Endothelial cell of umbilical vein (primary cell): Measurements from ENCODE around the gene AMD1. TPM values are rescaled to one million over a fixed set of nuclear protein-coding genes. Genes with fewer than 3 reads are reported as not detected.

ENCODE experiments used
- BruUV-seq: library from RNA; stranded (reverse); fragments of 400-500 nt; replicated peaks from 2 replicates; lab custom pipeline; 2021; lab: Mats Ljungman, UMichigan
- CTCF ChIA-PET: fragments of 300-600, 350-600 bp; sonication (Branson Sonifier 250); formaldehyde crosslinking; loops from one replicate; lab custom pipeline; 2021; ENCODE audit warnings: antibody characterized with exemption, inconsistent platforms; lab: Charles Lee
- POLR2A ChIA-PET: fragments of 300-600, 350-600 bp; sonication (Branson Sonifier 250); formaldehyde crosslinking; loops from one replicate; lab custom pipeline; 2021; ENCODE audit warnings: antibody characterized with exemption, inconsistent platforms; lab: Charles Lee
- DNase-seq: peaks from one replicate; pipeline ENCODE4 v3.0.0-alpha.2; 2011; ENCODE audit warnings: low read depth, low spot score
- FAIRE-seq: peaks from 2 replicates; lab custom pipeline; 2011; peaks lifted over from hg19 to GRCh38; lab: Jason Lieb, UNC
- H2AFZ ChIP-seq: 2 replicates; pipeline ENCODE4 v1.6.0; 2012; ENCODE audit warnings: low read depth, low read length, control low read depth, inconsistent platforms
- H3K27ac ChIP-seq: 2 replicates; pipeline ENCODE4 v1.5.1; 2011; ENCODE audit warnings: low read depth, mild to moderate bottlenecking, control low read depth, low read length, moderate library complexity; ENCODE audit not compliant: insufficient read depth
- H3K27me3 ChIP-seq, 2 experiments: 2 replicates each; pipeline versions ENCODE4 v1.6.0 to v1.6.1; 2011; ENCODE audit warnings: low read length in 2 of 2, mixed read lengths in 1 of 2; ENCODE audit not compliant: control insufficient read depth in 2 of 2, insufficient read depth in 2 of 2
- H3K36me3 ChIP-seq, 2 experiments: 2 replicates in 1 of 2; 3 replicates in 1 of 2; pipeline ENCODE4 v1.5.1; 2011; ENCODE audit warnings: low read length in 2 of 2, mild to moderate bottlenecking in 1 of 2, moderate library complexity in 1 of 2; ENCODE audit not compliant: control insufficient read depth in 2 of 2, insufficient read depth in 2 of 2; ENCODE audit errors: extremely low read depth in 1 of 2
- H3K4me1 ChIP-seq: 3 replicates; pipeline ENCODE4 v1.5.1; 2011; ENCODE audit warnings: mild to moderate bottlenecking, low read length; ENCODE audit not compliant: control insufficient read depth, insufficient read depth; ENCODE audit errors: extremely low read depth
- H3K4me2 ChIP-seq: 2 replicates; pipeline ENCODE4 v1.6.1; 2011; ENCODE audit warnings: low read length, control low read depth, mixed read lengths; ENCODE audit not compliant: insufficient read depth
- H3K4me3 ChIP-seq, 3 experiments: fragments of 200-600 bp in 1 of 3; sonication (generic), shearing (Covaris generic) in 1 of 3; replicated peaks in 1 of 3; 2 replicates each; pipeline ENCODE4 v1.5.1; 2011 to 2016; ENCODE audit warnings: control low read depth in 3 of 3, low read length in 3 of 3, mild to moderate bottlenecking in 2 of 3, inconsistent platforms in 1 of 3, low read depth in 1 of 3, moderate library complexity in 1 of 3; ENCODE audit not compliant: insufficient read depth in 1 of 3
- H3K79me2 ChIP-seq: 2 replicates; pipeline ENCODE4 v1.6.0; 2012; ENCODE audit warnings: low read length, inconsistent platforms; ENCODE audit not compliant: control insufficient read depth, insufficient read depth
- H3K9ac ChIP-seq: replicated peaks from 2 replicates; pipeline ENCODE3; 2011; ENCODE audit warnings: low read length, control low read depth; ENCODE audit not compliant: insufficient read depth; ENCODE audit errors: extremely low read depth
- H3K9me1 ChIP-seq: replicated peaks from 3 replicates; pipeline ENCODE4 v1.6.0; 2011; ENCODE audit warnings: mild to moderate bottlenecking, low read length; ENCODE audit not compliant: control insufficient read depth, insufficient read depth; ENCODE audit errors: extremely low read depth
- H3K9me3 ChIP-seq: replicated peaks from 2 replicates; pipeline ENCODE4 v1.5.1; 2012; ENCODE audit warnings: low read length, inconsistent platforms; ENCODE audit not compliant: control insufficient read depth, insufficient read depth
- H4K20me1 ChIP-seq: replicated peaks from 2 replicates; pipeline ENCODE3; 2011; ENCODE audit warnings: mild to moderate bottlenecking, low read length; ENCODE audit not compliant: control insufficient read depth, insufficient read depth; ENCODE audit errors: extremely low read depth
- EZH2 ChIP-seq: IDR thresholded peaks from 2 replicates; pipeline ENCODE4 v1.6.1; 2012; ENCODE audit warnings: borderline replicate concordance, low read depth, mild to moderate bottlenecking, moderate library complexity, low read length, inconsistent platforms; ENCODE audit not compliant: severe bottlenecking
- FOS ChIP-seq: IDR thresholded peaks from 2 replicates; pipeline ENCODE4 v1.6.1; 2011; ENCODE audit warnings: mild to moderate bottlenecking, low read length, moderate library complexity, borderline replicate concordance; ENCODE audit not compliant: insufficient read depth
- GATA2 ChIP-seq: IDR thresholded peaks from 2 replicates; pipeline ENCODE4 v1.7.0; 2011; ENCODE audit warnings: low read depth, mild to moderate bottlenecking, moderate library complexity, mixed read lengths, low read length; ENCODE audit not compliant: insufficient read length, insufficient read depth
- JUN ChIP-seq: IDR thresholded peaks from 2 replicates; pipeline ENCODE4 v1.6.1; 2011; ENCODE audit warnings: borderline replicate concordance, low read depth; ENCODE audit not compliant: insufficient read length, insufficient read depth
- MYC ChIP-seq: IDR thresholded peaks from one replicate; pipeline ENCODE4 v1.6.1; 2011; ENCODE audit warnings: mild to moderate bottlenecking, low read depth, low read length
- POLR2A ChIP-seq: IDR thresholded peaks from 2 replicates; pipeline ENCODE4 v1.6.1; 2012; ENCODE audit warnings: low read depth, mild to moderate bottlenecking, control low read depth, low read length
- POLR2AphosphoS5 ChIP-seq: IDR thresholded peaks from 2 replicates; pipeline ENCODE4 v1.6.1; 2012; ENCODE audit warnings: low read depth, mild to moderate bottlenecking, control low read depth, low read length, moderate library complexity; ENCODE audit not compliant: insufficient read depth
- dilution Hi-C: fragments of 300-500 bp; cut with MboI; formaldehyde crosslinking; loops from one replicate; pipeline ENCODE4 v1.15.0; 2019; ENCODE audit warnings: low sequenced_read_pairs; ENCODE audit not compliant: extremely low pct_ligation_motif_present
- intact Hi-C: fragments of 100-400 bp; cut with micrococcal nuclease; formaldehyde crosslinking; loops from one replicate; pipeline ENCODE4 v1.10.0; 2022
- polyA plus RNA-seq, 4 experiments: library from polyadenylated mRNA; depleted of rRNA in 3 of 4; stranded (reverse) in 3 of 4; unstranded in 1 of 4; fragments of >200 nt; gene quantifications; 2 replicates each; pipeline versions ENCODE4 v1.2.1 to v1.2.3, GENCODE V29; 2011 to 2012; ENCODE audit warnings: missing spikeins in 1 of 4
- total RNA-seq: library from RNA; stranded (reverse); gene quantifications from 2 replicates; pipeline ENCODE4 v1.2.3, GENCODE V29; 2021
- TF ChIP-seq, protein P1 (sequence below): IDR thresholded peaks from 2 replicates; pipeline ENCODE4 v1.6.1; 2011; ENCODE audit not compliant: insufficient read depth, insufficient read length
- TF ChIP-seq, protein P2 (sequence below), 2 donors: IDR thresholded peaks; 1 replicate in 1 of 2; 2 replicates in 1 of 2; pipeline ENCODE4 v1.5.1; 2011; ENCODE audit warnings: low read length in 2 of 2, mild to moderate bottlenecking in 2 of 2, moderate library complexity in 2 of 2, control low read depth in 1 of 2, inconsistent platforms in 1 of 2, low read depth in 1 of 2; ENCODE audit not compliant: insufficient read depth in 1 of 2; ENCODE audit errors: extremely low read depth in 1 of 2

The AMD1 gene
- total and polyA plus RNA-seq, 2 donors (not counting 3 experiments of a cell fraction or from before 2014, with no cell fraction given): 13.1 to 48.2 TPM

DNA sequence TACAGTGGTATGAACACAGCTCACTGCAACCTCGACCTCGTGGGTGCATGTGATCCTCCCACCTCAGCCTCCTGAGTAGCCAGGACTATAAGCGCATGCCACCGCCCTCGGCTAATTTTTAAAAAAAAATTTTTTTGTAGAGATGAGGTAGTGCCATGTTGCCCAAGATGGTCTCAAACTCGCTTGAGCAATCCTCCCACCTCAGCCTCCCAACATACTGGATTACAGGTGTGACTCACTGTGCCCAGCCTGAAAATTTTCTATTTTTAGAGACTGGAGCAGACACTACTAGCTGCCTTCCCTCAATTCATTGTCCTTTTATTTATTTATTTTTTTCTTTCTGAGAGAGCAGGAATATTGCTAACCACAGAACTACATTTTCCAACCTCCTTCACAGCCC, 63.6 kb downstream of the AMD1 start:
- Histone ChIP-seq H3K27ac (no peak overlapping the region), H3K4me3 (no peak overlapping the region), H3K4me1 (no peaks in the 10 kb centered on the region), H3K9me3 (no peaks in the 10 kb centered on the region), H3K4me2 (no peak overlapping the region), H3K36me3 (no peaks in the 10 kb centered on the region), H4K20me1 (no peaks in the 10 kb centered on the region), H3K79me2 (no peaks in the 10 kb centered on the region), H3K27me3 (no peaks in the 10 kb centered on the region), H3K9ac (no peak overlapping the region), H2AFZ (no peak overlapping the region), H3K9me1 (no peaks in the 10 kb centered on the region)
- intact Hi-C loops: no loop called here
- POLR2A ChIA-PET: no interaction called here
- TF ChIP-seq JUN: no peak
- no peak for TF ChIP-seq POLR2AphosphoS5
- no peak for TF ChIP-seq MYC
- no peak for TF ChIP-seq EZH2
- no peak for TF ChIP-seq FOS
- no peak for TF ChIP-seq GATA2
- TF ChIP-seq, protein P1, sequence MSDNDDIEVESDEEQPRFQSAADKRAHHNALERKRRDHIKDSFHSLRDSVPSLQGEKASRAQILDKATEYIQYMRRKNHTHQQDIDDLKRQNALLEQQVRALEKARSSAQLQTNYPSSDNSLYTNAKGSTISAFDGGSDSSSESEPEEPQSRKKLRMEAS: no peak
- TF ChIP-seq POLR2A: no peak
- TF ChIP-seq, protein P2, sequence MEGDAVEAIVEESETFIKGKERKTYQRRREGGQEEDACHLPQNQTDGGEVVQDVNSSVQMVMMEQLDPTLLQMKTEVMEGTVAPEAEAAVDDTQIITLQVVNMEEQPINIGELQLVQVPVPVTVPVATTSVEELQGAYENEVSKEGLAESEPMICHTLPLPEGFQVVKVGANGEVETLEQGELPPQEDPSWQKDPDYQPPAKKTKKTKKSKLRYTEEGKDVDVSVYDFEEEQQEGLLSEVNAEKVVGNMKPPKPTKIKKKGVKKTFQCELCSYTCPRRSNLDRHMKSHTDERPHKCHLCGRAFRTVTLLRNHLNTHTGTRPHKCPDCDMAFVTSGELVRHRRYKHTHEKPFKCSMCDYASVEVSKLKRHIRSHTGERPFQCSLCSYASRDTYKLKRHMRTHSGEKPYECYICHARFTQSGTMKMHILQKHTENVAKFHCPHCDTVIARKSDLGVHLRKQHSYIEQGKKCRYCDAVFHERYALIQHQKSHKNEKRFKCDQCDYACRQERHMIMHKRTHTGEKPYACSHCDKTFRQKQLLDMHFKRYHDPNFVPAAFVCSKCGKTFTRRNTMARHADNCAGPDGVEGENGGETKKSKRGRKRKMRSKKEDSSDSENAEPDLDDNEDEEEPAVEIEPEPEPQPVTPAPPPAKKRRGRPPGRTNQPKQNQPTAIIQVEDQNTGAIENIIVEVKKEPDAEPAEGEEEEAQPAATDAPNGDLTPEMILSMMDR (IDR thresholded peaks at IDR 0.05; ENCODE audit: extremely low read depth in 1 of 2, insufficient read depth in 1 of 2, low read depth in 1 of 2, low read length in 2 of 2): no peak
- DNase-seq (no peak), FAIRE-seq (no peak)
- BruUV-seq: no TSS peak
- dilution Hi-C loops: no loop called here
- CTCF ChIA-PET: no interaction called here
